Stimulated activated CD8-positive, alpha-beta memory T cell treated with anti-CD3 and anti-CD28 coated beads, Interleukin-15, amount 100 ng/mL, for 48 hours (primary cell): ENCODE data around the gene ATE1.
"Not testable (repeated sequence)": the region's sequence is repeated elsewhere in the genome, so short reads cannot be mapped to it uniquely, and the experiment has no call there.

ENCODE experiments used
- DNase-seq, 2 donors: peaks; one replicate each; pipeline ENCODE4 v3.0.0-alpha.2; 2020; ENCODE audit warnings: low read depth in 2 of 2

Gene ATE1

DNA sequence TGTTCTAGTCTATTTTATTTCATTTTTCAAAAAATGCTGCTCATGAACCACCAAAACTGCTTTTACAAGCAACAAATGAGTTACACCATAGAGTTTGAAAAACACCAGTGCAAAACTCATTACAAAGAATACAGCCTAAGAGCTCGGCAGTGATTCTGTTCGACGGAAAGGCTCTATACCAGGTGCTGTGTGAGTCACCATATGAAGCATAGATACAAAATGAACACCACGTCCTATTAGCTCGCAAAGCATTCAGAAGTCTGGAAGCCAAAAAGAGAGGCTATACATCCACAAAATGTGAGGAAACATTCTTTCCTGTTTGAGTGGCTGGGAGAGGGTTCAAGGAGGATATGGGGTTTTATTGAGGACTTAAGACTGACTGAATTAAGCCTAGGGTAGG, 136.1 kb downstream of the ATE1 start:
- no peak for DNase-seq

DNA sequence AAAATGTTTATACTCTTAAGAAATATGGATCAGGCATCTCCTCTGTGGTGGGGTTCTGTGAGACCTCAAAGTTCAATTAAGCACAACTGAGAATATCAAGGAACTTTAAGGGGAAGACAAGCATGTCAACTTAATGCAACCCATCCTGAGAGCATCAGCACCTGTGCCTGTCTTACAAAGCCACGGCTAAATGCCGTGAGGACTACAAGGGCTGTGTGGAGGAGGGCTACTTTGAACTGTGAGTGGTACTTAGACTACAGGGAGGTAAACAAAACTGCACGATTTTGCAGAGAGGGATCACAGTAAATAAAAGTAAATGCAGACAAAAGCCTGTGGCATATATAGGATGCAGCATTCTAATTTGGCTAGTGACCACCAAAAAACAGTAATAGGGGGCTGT, 139.1 kb downstream of the ATE1 start:
- no peak for DNase-seq

DNA sequence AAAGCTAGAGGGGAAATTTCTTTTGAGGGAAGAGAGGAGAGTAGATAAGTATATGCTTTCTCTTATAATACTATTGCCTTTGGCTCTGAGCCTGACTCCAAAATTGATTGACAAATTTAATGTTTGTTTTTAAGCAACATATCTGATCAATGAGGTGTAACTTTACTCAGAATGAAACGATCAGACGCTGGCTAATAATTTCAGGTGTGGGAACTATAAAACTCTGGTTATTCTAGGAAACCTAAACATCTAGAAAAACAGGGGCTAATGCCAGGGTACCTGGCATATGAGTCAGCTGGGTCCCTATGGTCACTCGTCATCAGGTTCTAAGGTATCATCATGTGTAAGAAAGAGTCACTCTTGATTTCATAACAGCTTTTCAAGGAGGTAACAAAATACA, 139.7 kb downstream of the ATE1 start:
- no peak for DNase-seq

DNA sequence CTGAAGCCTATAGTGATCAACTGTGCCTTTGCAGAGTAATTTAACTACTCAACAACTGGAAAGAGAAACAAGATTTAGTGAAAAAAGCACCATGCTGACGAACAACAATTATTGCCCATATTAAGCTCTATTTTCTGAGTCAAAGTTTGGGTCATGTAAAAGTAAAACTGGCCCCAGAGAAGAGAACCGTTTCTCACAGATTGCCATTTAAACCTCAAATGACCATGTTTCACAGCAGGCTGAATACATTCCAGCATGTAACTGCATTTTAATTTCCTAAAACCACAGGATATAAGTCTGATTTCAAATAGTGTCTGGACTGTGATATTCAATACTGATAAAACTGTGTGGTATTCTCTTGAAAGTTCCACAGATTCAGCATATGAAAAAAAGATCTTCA, 140.7 kb downstream of the ATE1 start:
- DNase-seq, result no peak

DNA sequence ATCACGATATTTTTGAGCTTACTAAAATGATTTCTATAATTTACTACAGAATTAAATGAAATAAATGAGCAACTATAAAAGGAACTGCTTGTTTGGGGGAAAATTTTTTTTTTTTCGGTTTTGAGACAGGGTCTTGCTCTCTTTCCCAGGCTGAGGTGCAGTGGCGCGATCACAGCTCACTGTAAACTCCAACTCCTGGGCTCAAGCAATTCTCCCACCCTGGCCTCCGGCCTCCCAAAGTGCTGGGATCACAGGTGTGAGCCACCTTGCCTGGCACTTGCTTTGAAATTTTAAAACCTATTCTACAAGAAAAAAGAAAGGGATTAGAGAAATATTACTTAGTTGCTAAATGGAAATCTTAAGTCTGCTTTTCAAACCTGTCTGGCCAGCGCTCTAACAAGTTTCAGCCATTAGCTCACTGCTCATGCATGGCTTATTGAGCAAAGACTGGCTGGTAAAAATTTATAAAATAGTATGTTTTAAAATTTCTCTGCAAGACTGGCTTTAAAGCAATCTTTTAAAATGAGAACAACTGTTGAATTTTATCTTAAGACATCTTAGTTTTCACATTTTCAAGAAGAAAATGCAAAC, 144.0 kb downstream of the ATE1 start:
- no peak for DNase-seq

DNA sequence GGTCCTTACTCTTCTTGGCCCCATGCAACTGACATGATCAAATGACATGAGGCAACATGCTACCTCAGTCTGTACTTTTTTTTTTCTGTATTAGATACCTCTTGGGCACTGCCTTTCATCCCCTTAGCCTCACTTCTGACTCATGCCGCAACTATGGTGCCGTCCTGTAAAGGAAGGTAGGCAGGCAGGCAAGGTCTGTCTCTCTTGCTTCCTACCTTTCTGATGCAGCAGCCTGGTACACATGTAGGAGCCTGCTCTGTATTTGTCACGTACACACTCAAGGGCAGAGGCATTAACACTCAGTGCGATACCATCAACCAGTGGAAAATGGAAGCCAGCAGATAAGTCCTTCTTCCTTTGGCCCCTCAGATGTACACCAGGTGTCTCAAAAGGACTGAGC, 146.7 kb downstream of the ATE1 start:
- no peak for DNase-seq

DNA sequence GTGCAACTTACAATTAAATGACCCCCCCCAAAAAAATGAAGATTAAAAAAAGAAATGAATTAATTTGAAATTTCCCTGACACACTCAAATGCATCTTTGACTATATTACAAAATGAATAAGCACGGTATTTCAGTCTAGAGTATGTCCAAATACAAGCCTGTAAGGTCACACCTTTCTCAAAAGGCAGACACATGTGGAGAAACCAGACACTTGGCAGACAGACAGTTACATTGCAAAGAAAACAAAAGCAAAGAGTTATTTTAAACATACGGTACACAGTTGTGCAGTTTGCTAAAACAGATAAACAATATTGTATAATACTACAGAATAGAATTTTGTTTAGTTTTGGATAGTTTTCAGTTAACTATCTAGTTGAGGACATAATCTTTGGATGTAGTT, 153.0 kb downstream of the ATE1 start:
- DNase-seq, result no peak

DNA sequence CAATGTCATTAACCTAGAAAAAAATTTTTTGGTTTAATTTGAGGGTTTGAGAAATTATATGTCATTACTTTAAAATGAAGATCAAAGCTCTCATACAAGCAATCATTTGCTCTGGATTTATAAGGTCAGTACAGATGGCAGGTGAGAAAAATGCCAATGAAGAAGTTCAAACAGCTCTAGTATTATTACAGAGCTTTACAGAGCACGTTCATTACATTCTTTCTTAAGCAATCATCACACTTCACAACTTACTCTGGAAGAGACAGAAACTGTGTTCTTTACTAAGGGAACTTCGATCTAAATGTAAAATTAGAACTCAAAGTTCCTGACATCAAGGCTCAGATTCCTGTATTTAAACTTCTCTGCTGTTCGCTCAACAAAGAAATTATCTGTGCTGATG, 153.4 kb downstream of the ATE1 start:
- no peak for DNase-seq

DNA sequence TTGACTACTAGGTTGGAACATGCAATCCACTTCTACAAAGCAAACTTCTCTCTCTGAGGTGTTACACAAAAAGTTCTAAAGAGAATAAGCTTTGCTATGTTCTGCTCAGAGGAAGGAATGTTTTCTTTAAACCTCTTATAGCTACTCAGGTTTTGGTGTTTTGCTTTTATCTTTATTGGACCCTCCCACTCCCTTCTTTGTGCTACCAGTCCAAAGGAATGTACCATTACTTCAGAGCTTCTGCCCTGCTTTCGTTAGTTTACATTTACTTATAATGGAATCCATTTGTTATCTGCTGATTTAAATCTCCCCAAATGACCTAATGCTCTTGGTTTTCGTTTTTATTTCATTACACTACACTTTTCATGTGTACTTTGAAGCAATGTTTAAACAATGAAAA, 154.9 kb downstream of the ATE1 start:
- DNase-seq, result no peak

DNA sequence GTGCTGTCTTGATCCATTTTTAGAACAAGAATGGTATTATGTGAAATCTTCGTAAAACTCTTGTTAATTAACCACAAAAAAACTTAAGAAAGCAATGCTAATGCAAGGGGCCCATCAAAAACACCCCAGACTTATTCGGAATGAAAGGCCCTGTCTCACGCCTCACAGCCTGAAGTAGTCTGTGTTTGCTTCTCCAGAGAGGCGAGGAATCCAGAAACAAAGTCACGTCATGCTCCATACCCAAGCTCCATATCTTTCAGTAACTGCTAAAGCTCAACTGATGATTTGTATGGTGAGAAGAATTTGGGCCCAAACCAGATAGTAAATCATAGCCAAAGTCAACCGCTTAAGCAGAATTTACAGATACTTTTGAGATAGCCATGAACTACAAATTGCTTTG, 155.4 kb downstream of the ATE1 start:
- DNase-seq, result no peak

DNA sequence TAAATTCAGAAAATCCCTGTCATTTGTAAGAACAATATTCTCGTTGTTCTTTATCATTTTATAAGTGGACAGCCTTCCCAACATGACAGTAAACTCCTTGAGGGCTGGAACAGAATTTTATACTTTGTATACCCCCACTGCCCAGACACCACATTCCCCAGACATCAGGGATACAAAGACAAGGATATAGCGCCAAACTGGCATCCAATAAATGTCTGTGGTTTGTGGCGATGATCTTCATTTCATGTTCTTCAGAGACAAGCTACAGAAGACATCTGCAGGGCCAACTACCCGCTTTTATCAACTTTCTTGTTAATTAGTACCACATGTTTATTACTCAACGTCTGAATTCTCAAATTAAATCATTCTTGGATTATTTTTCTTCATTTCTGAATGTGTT, 155.9 kb downstream of the ATE1 start:
- no peak for DNase-seq

DNA sequence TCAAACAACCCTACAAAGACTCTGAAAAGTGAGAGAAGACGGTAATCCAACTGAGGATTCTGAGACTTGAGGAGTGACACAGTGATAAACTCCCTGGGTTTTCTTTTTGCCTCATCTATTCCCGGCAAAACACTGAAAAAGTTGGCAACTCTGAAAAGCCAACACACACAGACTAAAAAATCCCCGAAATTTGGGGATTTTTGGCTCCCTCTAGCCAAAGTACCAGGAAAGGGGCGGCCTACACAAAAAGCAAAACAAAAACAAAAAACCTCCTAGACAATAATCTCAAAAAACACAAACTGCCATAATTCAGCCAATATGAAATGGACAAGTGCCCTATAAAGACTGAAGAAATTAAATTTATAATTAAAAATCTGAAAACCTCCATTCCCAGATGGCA, 161.4 kb downstream of the ATE1 start:
- no peak for DNase-seq

DNA sequence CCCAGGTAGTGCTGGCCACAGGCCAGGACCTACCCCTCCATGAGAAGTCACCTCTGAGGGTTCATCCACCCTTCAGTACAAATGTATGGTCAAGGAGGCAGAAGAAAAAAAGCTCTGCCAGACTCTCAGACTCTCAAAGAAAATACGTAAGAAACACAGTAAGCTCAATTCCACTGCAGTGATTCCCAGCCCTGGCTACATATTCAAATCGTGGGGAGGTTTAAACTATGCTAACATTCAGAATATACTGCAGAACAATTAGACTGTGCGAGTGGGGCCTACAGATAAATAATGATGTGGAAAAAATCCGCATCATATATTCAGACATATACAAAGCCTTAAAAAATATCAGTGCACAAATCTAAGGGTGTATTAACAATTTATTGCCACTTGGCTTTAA, 162.6 kb downstream of the ATE1 start:
- no peak for DNase-seq

DNA sequence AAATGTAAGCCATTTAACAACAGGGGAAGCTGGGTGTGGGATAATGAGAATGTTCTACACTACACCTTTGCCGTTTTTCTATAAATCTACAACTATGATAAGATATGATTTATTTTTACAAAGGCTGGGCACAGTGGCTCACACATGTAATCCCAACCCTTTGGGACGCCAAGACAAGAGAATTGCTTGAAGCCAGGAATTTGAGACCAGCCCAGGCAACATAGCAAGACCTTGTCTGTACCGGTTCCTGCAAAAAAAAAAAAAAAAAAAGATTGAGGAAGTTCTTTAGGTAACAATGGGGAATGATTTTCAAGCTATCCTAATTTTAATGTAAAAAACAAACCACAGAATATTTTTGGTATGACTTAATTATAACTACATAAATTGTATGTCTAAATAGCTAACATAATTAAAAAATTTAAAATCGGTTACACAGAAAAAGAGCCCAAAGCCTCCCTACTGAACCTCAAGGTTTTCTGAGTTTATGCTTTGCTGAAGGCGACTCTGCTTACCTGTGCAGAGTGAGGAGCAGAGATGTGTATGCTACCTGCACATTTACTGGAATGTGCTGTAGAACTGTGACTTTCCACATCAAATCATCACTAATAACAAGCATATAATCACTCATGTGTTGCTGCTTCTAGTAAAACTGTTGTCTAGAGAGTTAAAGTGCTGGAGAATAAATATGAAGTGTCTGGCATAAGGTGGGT, 163.4 kb downstream of the ATE1 start:
- no peak for DNase-seq

DNA sequence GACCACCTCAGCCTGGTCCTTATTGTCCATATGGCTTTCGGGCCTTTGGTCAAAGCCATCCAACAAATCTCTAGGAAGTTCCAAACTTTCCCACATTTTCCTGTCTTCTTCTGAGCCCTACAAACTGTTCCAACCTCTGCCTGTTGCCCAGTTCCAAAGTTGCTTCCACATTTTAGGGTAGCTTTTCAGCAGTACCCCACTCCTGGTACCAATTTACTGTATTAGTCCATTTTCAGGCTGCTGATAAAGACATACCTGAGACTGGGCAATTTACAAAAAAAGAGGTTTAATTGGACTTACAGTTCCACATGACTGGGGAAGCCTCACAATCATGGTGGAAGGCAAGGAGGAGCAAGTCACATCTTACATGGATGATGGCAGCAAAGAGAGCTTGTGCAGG, 170.6 kb downstream of the ATE1 start:
- DNase-seq, result not testable (repeated sequence)

DNA sequence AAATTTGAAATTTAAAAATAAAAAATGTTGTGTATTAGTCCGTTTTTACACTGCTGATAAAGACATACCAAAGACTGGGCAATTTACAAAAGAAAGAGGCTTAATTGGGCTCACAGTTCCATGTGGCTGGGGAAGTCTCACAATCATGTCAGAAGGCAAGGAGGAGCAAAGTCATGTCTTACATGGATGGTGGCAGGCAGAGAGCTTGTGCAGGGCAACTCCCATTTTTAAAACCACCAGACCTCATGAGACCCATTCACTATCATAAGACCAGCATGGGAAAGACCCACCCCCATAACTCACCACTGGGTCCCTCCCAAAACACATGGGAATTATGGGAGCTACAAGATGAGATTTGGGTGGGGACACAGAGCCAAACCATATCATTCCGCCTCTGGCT, 172.3 kb downstream of the ATE1 start:
- DNase-seq, result not testable (repeated sequence)

DNA sequence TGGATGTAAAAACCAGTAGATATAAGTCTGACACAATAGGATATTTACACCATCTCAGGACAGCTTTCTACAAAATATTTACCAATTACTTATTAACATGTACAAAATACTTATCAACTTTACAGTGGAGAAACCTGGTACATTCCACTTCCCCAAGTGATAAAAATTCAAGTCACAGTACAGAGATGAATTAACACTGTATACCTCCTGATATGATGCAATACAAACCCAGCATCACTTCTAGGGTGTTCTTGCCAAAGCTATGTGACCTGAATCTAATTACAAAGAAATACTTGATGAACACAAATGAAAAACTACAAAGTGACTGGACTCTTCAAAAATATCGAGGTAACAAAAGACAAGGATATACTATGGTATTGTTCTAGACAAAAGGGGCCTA, 173.2 kb downstream of the ATE1 start:
- DNase-seq, result no peak

DNA sequence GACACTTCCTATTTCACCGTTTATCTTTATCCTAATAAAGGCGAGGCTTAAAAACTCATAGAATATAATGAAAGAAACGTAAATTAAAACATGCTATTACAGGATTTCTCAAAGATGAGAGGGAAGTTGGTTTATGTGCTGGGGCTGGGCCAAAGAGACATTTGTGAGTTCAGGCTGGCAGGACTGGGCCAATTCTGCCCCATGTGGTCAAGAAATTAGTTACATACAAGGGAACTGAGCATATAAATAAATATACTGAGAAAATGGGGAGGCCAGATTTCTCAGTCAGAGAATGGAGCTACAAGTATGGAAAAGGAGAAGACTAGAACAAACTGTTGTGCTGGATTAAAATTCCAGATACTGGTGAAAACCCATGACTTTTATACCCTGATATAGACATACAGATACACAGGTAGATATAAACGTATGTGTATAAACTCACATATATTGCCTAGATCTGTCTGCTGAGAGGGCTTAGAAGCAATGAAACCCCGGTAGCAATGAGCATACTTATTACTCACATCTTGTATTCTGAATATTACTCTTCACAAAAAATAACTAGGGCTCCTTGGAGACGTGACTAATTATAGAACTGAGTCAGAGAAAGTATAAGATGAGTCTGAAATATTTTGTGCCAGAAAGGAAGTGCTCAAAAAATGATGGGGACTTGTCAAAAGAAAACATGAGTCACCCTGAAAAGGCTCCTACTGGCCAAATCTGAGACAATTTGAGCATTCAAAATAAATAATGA, 173.9 kb downstream of the ATE1 start:
- no peak for DNase-seq

DNA sequence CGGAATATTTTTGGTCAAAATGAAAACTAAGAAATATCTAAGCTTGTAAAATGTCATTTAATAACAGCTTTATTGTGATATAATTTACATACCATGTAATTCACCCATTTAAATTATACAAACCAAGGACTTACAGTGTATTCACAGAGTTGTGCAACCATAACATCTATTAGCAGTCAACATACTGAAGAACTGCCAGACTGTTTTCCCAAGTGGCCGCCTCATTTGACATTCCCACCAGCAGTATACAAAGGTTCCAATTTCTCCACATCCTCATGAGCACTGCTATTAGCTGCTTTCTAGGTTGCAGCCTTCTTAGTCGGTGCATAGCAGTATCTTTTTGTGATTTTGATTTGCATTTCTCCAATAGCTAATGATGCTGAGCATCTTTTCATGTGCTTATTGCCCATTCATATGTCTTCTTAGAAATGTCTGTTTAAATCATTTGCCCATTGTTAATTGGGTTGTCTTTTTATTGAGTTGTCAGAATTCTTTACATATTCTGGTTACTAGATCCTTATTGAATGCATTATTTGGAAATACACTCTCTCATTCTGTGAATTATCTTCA, 176.6 kb downstream of the ATE1 start:
- no peak for DNase-seq

DNA sequence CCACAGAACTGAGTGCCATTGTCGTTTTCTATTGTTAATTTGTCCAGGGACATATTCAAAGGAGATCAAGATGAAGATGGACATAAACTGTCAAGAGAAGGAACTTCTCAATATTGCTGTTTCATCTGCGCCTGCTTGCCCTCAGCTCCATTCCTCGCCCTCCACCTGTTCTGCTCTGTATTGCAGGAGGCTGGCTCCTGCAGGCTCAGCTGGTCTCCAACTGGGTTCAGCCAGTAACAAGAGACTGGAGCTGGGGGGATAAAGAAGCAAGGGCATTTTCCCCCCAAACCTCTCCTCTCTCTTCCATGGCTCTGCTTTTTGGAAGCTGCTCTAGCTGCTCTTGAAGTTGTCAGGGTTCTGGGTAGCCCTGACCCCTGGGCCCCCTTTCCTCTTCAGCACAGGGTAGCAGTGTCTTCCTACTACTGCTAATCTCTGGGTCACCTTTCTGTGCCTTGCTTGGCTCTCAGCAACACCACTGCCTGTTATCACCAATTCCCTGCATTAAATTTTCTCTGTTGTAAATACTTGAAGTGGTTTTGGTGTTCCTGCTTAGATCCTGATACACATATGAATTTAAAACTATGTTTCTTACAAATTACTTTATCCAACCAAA, 180.6 kb downstream of the ATE1 start:
- DNase-seq, result no peak

DNA sequence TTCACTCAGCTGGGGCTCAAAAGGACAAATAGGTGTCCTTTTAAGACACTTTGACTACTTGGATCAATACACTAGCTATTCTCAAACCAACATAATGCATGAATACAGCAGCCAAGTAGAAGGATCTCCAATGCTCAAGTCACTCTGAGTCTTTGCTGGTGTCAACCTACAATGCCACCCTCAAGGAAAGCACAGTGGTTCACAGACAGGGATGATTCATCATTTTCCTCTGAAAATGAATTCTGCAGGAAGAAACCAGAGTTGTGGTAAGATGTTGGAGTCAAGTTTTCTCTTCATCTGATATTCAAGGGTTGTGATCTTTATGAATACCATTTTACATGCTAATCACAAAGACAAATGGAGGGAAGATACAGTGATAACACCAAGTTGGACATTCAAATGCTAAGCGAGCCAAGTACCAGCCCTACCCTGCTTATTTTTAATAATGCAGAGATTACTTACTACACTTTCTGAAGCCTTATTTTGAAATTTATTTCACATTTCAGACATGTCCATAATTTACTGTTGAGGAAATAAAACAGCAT, 186.5 kb downstream of the ATE1 start:
- no peak for DNase-seq

DNA sequence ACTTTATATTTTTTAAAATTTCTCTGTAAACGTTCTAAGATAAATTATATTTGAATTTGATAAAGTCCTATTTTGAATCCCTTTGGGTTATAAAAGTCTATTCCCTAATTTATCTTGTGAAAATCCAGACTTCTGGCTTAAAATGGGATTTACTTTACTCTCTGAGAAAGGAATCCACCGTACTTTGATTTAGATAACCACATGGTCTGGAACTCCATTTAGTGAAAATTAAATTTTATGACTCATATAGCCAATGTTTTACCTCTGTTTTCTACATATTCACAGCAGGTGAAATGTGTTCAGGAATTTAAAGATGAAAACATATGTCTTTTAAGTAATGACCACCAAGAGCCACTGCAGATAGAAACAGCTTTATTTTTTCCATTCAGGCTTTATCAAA, 187.8 kb downstream of the ATE1 start:
- DNase-seq, result no peak
